SK-MEL-5 (cell line): Measurements from ENCODE around the gene DTNBP1. TPM values are rescaled to one million over a fixed set of nuclear protein-coding genes. Genes with fewer than 3 reads are reported as not detected.

Experiments used
- DNase-seq: peaks from one replicate; pipeline ENCODE4 v3.0.0-alpha.2; 2016; ENCODE audit warnings: low read depth, low spot score
- in situ Hi-C: cut with HindIII; loops from 2 replicates; pipeline ENCODE4 v1.10.0; 2016; ENCODE audit warnings: low sequenced_read_pairs, high pct_unique_total_duplicates, low pct_unique_long_range_greater_than_20kb
- total RNA-seq: library from RNA; depleted of rRNA; stranded (reverse); fragments of >200 nt; shearing (Covaris generic); gene quantifications from 2 replicates; pipeline ENCODE4 v1.2.3, GENCODE V29; 2014

DTNBP1 gene
- total RNA-seq, 1 experiment from 2014 or later, result 8.3 TPM

DNA sequence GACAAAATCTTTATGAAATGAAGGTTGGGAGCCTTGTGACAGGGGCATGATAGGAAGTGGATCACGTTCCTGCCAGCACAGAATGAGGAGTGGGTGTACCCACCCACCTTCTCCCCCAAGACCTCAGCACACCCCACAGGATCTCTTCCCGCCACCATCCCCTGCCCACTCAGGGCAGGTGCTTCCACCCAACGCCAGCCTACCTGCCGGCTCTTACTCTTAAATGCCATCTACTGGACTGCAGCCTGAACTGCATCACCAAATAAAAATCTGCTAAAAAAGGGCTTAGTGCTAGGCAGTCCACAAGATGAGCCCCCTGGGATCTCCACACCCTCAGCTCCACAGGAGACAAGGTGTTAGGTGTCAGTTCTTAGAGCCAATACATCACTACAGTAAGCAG lies 20.6 kb downstream of the DTNBP1 start:
- peak; percentile 30 for DNase-seq
- in situ Hi-C loops, result no loop called here

DNA sequence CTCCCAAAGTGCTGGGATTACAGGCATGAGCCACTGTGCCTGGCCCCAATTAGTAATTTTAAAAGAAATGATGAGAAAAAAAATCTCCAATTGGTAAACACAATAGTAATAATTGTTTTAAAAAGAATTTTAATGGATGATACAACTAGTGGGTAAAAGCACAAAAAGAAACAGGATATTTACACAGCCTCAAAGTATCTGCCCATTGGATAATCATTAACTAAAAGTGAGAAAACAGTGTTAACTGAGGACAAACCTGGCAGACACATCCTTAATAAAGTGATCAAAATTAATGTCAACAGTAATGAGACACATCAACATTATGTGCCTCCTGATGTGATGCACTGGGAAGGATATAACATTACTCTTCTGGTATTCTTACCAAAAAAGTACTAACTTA lies 24.5 kb downstream of the DTNBP1 start:
- no peak for DNase-seq
- in situ Hi-C loops, result no loop called here

DNA sequence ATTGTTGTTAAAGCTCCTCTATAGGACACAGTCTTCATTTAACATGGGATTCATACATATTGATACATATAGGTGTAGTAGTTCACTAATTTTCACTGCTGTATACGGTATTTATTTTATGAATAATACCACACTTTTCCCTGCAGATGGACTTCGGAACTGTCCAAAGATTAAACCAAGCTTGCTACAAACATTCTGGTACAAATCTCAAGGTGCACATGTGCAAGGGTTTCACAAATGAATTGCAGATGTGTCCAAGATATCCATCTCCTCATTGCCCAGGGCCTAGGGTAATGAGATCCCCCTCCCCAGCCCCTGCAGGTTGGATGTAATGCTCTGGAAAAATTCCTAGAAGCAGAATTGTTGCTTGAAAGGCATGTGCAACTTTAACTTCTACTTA lies 31.4 kb downstream of the DTNBP1 start:
- in situ Hi-C loops, result no loop called here
- no peak for DNase-seq

DNA sequence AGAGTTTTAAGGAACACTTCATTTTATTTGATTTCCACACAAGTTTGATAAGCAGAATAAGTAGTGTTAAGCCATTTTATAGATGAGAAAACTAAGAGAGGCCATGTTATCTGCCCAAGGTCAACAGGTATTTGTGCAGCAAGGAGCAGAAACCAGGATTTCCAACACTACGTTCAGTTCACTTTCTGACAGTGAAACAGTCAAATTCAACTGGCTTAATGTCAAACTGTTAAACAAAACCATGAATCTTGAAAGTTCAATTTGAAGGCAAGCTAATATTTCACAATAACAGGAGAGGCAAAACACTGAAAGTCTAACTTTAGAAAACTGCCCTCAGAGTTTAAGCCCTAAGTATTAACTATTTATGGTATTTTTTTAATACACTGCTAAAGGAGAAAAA lies 32.6 kb downstream of the DTNBP1 start:
- in situ Hi-C loops, result no loop called here
- no peak for DNase-seq

DNA sequence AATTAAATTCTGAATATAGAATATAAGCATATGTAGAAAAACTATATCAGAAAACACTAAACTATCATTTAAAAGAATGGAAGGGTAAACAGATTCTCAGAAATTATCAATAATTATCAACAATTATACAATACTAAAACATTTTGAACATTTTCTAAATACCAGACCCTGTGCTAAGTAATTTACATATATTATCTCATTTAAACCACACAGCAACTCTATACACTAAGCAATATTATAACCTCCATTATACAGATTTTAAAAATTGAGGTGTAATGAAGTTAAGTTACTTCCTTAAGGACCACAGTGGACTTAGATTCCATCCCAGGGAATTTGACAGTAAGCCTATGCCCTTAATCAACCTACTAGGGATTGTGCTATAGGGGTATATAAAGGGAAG lies 33.3 kb downstream of the DTNBP1 start:
- in situ Hi-C loops, result no loop called here
- DNase-seq, result no peak

DNA sequence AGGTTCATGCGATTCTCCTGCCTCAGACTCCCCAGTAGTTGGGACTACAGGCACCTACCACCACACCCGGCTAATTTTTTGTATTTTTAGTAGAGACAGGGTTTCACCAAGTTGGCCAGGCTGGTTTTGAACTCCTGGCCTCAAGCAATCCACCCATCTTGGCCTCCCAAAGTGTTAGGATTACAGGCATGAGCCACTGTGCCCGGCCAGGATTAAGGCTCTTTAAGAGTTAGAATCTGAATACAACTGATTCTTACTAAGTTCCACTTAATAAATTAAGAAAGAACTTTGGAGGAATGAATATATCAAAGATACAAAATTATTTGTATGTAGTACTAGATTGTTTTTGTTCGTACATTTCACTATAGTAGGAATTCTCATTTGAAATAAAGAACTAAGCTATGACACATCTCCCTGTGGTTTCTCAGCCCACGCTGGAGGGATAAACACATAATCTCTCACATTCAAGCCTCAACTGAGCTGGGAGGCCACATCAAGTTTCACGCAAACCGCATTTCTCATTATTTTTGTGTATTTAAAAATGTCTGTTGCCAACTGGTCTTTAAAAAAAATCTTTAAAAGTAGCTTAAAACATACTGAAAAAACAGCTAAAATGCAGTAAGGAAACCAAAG lies 34.2 kb downstream of the DTNBP1 start:
- peak; percentile 52 for DNase-seq
- in situ Hi-C loops, result no loop called here

DNA sequence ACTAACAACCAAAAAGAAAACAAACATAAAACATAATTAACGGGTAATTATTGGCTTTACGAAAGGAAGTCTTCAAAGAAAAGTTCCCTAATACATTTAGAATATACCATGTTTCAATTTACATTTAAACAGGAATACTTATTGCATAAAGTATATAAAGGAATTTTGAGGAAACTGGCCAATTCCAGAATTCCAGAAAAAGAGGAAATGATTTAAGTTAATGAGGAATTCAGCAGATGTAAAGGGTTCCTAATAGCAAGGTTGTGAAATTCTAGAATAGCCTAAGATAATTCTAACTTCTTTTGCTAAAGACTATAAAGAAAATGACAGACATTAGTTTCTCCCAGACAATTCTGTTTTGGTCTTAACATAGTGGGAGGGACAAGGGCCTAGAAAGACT lies 35.0 kb downstream of the DTNBP1 start:
- in situ Hi-C loops, result no loop called here
- no peak for DNase-seq

DNA sequence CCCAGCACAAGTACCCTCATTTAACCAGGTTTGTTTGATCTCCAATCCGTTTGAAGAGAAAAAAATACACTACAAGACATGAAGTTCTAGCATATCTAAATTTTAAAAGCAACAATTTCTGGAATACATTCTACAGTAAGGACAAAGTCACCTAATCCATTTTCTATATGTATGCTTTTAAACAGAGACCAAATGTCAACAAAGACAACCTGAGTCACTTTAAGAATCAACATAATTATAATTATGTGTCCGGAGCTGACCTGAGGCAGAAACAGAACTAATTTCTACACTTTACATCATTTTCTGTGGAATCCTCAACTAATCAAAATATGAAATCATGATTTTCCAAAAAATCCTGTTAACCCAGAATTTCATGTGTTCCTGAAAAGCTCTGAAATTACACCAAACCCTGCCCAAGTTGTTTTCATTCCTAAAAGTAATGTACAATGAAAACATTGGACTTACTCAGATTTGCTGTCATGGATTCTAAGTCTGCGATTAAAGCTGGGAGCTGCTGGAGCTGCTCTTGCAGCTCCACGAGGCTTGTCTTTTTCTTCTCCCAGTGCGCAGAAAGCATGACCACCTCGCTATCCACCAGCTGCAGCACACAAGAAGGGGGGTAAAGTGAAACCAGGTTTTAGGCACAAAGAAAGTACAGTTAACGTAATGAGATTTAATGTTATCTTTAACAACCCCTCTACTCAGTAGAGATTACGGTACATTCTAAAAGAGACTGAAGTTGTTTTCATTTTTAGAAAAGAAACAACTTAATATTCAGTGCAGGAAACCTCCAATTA lies 35.8 kb downstream of the DTNBP1 start:
- DNase-seq, result no peak
- in situ Hi-C loops, result no loop called here

DNA sequence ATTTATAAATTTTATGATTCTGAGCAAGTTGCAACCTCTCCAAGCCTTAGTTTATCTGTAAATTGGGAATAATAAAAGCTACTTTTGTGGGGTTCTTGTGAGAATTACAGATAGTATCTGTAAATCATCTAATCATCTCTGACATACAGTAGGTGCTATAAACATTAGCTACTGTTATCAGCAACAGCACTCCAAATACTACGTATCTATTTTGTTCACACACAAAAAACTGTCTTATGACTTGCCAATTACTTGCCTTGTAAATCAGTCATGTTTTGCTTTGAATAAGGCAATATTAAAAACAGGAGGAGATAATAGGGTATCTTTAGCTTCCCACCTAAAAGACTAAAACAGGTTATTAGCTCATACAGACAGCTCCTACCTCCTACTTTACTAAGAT lies 36.7 kb downstream of the DTNBP1 start:
- no peak for DNase-seq
- in situ Hi-C loops, result no loop called here

DNA sequence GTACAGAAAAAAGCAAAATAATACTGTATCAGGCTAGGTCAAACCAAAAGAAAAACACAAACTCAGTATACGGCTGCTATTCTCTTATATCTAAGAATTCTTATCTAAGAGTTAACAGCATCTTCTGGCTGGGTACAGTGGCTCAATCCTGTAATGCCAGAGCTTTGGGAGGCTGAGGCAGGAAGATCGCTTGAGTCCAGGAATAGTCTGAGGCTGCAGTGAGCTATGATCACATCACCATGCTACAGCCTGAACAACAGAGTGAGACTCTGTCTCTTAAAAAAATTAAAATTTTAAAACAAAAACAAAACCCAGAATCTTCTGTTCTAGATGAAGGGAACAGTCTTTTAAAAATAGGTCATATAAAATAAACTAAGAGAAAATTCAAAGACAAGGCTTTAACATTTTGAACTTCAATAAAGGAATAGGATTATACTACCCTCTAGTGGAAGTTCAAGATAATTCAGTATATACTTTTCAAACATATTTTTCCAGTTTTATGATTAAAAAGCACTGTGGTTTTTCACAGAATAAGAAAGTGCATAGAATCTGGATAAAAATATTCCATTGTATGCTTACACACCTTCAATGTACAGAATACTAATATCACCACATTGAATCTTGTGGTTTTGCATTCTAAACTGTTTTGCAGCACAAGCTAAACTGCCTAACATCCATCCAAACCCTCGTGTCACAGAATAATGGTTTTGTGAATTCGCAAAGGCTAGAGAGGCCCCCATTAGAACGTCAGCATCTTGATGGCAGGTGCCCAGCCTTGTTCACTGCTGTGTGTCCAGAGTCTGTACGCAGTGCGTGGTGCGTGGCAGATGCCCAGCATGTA lies 39.3 kb downstream of the DTNBP1 start:
- in situ Hi-C loops, result no loop called here
- DNase-seq, result peak; percentile 42

DNA sequence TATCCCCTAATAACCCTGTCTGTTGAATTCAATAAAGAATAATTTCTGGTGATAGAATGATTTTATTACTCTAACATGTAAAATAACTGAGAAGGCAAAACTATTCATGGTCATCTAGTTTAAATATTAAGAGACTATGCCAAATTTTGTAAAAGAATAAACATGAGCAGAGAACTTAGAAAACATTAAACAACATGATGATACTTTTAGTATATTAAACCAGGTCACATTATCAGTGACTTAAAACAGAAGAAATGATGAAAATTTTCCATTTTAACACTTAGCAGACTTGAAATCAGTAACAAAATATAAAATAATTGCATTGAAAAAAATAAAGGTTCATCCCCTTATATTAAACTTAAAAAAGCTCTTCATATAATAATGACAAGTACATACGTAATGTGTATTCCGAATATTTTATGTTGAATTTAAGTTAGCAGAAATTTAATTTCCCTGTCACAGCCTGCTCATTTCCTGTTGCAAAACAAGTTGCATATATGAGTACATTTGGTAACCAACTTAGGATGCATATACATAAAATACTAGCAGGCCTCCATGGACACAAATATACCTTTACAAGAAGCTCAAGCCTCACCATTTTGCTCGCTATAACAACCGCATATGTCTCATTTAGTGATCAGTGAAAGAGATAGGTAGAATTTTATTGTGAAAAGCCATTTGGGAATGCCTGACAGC lies 40.6 kb downstream of the DTNBP1 start:
- DNase-seq, result no peak
- in situ Hi-C loops, result no loop called here

DNA sequence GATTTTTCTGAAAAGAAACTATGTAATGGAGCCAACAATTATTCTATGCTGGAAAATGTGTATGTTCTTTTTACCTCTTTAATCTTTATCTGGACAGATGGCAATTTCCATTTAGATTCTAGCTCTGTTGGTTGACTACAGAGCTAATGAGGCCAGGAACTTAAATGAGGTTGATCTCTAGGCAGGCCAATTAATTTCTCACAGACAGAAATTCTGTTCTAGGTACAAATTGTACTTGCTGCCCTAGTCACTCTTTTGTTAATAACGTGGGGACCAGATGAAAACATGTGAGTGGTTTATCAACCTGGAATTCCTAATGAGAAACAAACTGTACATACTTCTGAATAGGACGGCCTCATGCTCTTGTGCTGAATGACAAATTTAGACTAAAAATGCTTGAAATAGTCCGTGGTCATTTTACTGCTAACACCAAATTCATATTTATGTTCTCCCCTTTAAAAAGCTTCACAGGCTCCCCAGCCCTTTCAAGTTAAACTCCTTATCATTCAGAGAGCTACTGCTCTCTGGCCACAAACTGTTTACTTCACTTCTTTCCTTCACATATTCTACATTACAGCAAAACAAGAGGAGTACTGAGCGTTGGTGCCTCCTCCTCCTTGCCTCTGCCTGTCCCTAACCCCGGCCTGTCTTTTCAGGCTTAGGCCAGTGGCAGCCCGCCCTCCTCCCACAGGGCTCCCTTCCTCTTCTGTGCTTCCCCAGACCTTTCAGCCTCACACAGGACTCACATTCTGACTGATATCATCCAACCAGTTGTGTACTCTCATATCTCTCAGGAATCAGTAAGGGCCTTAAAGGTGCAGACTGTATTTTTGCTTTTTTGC lies 41.4 kb downstream of the DTNBP1 start:
- in situ Hi-C loops, result no loop called here
- peak; percentile 47 for DNase-seq

DNA sequence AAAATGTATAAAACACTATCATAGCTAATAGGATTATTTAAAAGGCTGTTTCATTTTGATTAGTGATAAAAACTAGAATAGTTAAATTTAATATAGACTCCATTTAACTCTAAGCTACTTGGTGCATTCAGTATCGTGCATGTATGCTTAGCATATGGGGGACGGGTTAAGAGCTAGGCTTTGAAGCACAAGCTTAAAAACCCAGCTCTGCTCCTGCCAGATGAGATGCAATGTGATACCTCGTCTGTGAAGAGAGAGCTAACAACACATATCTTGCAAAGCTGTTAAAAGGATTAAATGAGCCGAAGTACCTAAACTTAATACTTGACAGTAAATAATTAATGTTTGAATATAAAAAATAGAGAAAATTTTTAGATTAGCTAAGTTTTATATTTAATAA lies 42.2 kb downstream of the DTNBP1 start:
- DNase-seq, result no peak
- in situ Hi-C loops, result no loop called here

DNA sequence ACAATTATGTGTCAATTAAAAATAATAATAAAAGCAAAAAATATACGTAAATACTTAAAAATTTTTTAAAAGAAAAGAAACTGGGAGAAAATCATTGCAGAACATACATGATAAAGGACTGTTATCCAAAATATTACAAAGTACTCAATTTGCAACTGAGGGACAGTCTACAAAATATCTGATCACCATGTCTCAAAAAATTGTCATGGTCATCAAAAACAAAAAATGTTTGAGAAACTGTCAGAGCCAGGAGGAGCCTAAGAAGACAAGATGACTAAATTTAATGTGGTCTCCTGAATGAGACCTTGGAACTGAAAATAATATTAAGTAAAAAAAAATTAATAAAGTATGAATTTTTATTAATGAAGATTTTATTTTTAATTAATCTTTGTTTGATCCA lies 43.5 kb downstream of the DTNBP1 start:
- in situ Hi-C loops, result no loop called here
- DNase-seq, result no peak

DNA sequence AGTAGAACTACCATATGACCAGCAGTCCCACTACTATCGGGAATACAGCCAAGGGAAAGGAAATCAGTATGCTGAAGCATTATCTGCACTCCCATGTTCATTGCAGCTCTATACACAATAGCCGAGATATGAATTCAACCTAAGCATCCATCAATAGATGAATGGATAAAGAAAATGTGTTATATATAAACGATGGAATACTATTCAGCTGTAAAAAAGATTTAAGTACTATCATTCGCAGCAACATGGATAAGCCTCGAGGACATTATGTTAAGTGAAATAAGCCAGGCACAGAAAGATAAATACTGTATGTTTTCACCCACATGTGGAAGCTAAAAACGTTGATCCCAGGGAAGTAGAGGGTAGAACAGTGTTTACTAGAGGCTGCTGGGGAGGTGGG lies 44.1 kb downstream of the DTNBP1 start:
- in situ Hi-C loops, result no loop called here
- no peak for DNase-seq

DNA sequence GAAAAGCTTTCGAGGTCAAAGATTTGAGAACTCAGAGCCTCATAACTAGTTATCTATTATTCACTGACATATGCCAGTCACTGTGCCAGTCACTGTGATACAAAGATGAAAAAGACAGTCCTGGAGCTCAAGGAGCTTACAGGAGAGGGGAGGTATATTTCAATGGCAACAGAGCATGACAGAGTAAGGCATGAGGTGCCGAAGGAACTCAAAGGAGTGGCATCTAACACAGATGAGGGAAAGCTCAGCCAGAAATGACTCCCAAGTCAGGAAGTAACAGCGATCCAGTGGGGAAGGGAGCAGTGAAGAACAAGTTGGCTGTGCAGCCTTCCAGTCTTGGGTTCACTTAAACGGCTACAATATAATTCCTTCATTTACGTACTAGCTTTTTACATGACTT lies 46.6 kb downstream of the DTNBP1 start:
- no peak for DNase-seq
- in situ Hi-C loops, result no loop called here

DNA sequence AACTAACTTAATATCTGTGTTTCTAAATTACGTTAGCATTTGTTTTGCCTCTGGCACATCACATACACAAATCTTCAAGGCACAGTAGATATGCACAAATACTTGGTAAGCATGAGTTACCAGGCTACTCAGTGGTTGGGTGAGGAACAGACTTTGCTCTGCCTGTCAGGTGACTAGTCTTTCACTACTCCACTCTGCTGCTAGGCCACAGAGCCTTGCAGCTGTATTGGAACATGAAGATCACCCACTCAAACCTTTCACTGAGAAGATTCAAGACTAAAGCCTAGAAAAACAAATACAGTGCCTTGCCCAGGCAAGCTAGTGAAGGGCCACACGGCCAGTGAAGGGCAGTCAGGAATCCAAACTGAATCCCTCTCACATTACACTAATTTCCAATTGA lies 47.0 kb downstream of the DTNBP1 start:
- in situ Hi-C loops, result no loop called here
- DNase-seq, result peak; percentile 17
